ENCODE data around the gene GDF7.

GDF7 gene

GRCh38 chr2:20672201-20672951 lies 5.4 kb downstream of the GDF7 start:
- DNase-seq (ENCODE audit: insufficient read length, low spot score) (no peak), FAIRE-seq (no peak)
- TF ChIP-seq POLR2A (IDR thresholded peaks at IDR 0.05; ENCODE audit: low read depth, low read length), result no peak

GRCh38 chr2:20673686-20674308 lies 6.9 kb downstream of the GDF7 start:
- FAIRE-seq (no peak), DNase-seq (ENCODE audit: insufficient read length, low spot score) (no peak)

GRCh38 chr2:20674309-20674965 lies 7.5 kb downstream of the GDF7 start:
- DNase-seq (ENCODE audit: insufficient read length, low spot score) (no peak), FAIRE-seq (no peak)
- no peak for TF ChIP-seq POLR2A (IDR thresholded peaks at IDR 0.05; ENCODE audit: low read depth, low read length)

More at GRCh38 chr2:20673686-20674308, 6.9 kb downstream of the GDF7 start:
- TF ChIP-seq POLR2A (IDR thresholded peaks at IDR 0.05; ENCODE audit: low read depth, low read length), result no peak

GRCh38 chr2:20674974-20675679 lies 8.2 kb downstream of the GDF7 start:
- TF ChIP-seq POLR2A (IDR thresholded peaks at IDR 0.05; ENCODE audit: low read depth, low read length), result no peak
- DNase-seq (ENCODE audit: insufficient read length, low spot score), result peak; percentile 99
- FAIRE-seq, result peak; percentile 76

- DNase-seq (ENCODE audit: insufficient read length, low spot score) (no peak), FAIRE-seq (no peak)
- no peak for TF ChIP-seq POLR2A (IDR thresholded peaks at IDR 0.05; ENCODE audit: low read depth, low read length)
These were observed 8.9 kb downstream of the GDF7 start for GRCh38 chr2:20675701-20676352.

- DNase-seq (ENCODE audit: insufficient read length, low spot score) (no peak), FAIRE-seq (no peak)
- TF ChIP-seq POLR2A (IDR thresholded peaks at IDR 0.05; ENCODE audit: low read depth, low read length), result no peak
These were observed 9.6 kb downstream of the GDF7 start for GRCh38 chr2:20676353-20677215.

GRCh38 chr2:20677301-20678085 lies 10.5 kb downstream of the GDF7 start:
- no peak for TF ChIP-seq POLR2A (IDR thresholded peaks at IDR 0.05; ENCODE audit: low read depth, low read length)
- no peak for FAIRE-seq
- no peak for DNase-seq (ENCODE audit: insufficient read length, low spot score)

- no peak for FAIRE-seq
- TF ChIP-seq POLR2A (IDR thresholded peaks at IDR 0.05; ENCODE audit: low read depth, low read length), result no peak
These were observed 11.1 kb downstream of the GDF7 start for GRCh38 chr2:20678086-20678395.

GRCh38 chr2:20678780-20679179 lies 11.8 kb downstream of the GDF7 start:
- no peak for FAIRE-seq

More at GRCh38 chr2:20678086-20678395, 11.1 kb downstream of the GDF7 start:
- no peak for DNase-seq (ENCODE audit: insufficient read length, low spot score)

GRCh38 chr2:20680744-20681375 lies 13.9 kb downstream of the GDF7 start:
- DNase-seq (ENCODE audit: insufficient read length, low spot score) (no peak), FAIRE-seq (no peak)
- TF ChIP-seq POLR2A (IDR thresholded peaks at IDR 0.05; ENCODE audit: low read depth, low read length), result no peak

More at GRCh38 chr2:20678780-20679179, 11.8 kb downstream of the GDF7 start:
- TF ChIP-seq POLR2A (IDR thresholded peaks at IDR 0.05; ENCODE audit: low read depth, low read length), result no peak
- DNase-seq (ENCODE audit: insufficient read length, low spot score), result no peak

GRCh38 chr2:20682167-20682920 lies 15.4 kb downstream of the GDF7 start:
- no peak for DNase-seq (ENCODE audit: insufficient read length, low spot score)
- TF ChIP-seq POLR2A (IDR thresholded peaks at IDR 0.05; ENCODE audit: low read depth, low read length), result no peak
- FAIRE-seq, result no peak

All from H54 (cell line).